HCT116 (cell line): ENCODE measurements around the gene STARD8.

Experiments
- CTCF ChIP-seq, 3 experiments: fragments of 200-600 bp in 1 of 3; sonication (generic) in 1 of 3; IDR thresholded peaks in 2 of 3; conservative IDR thresholded peaks in 1 of 3; 2 replicates each; pipeline ENCODE4 v1.5.1; 2012 to 2017; ENCODE audit warnings: low read depth in 2 of 3, low read length in 2 of 3, antibody characterized with exemption in 1 of 3, borderline replicate concordance in 1 of 3, control low read depth in 1 of 3, mild to moderate bottlenecking in 1 of 3, mixed read lengths in 1 of 3, mixed run types in 1 of 3, moderate library complexity in 1 of 3; ENCODE audit not compliant: insufficient read depth in 1 of 3
- POLR2A ChIP-seq: IDR thresholded peaks from 2 replicates; pipeline ENCODE4 v1.7.0; 2011; ENCODE audit warnings: borderline replicate concordance; ENCODE audit not compliant: insufficient read depth, insufficient read length; ENCODE audit errors: extremely low read depth
- REST ChIP-seq: IDR thresholded peaks from 2 replicates; pipeline ENCODE4 v1.6.1; 2012; ENCODE audit warnings: low read depth
- ZNF274 ChIP-seq: fragments of 200-500 bp; sonication (Bioruptor generic); IDR thresholded peaks from 2 replicates; pipeline ENCODE4 v1.6.1; 2014; ENCODE audit warnings: mild to moderate bottlenecking, low read depth, low read length, inconsistent platforms

GRCh38 chrX:68697036-68697435, 49.6 kb downstream of the STARD8 start:
- no peak for TF ChIP-seq POLR2A
- TF ChIP-seq ZNF274 = no peak
- TF ChIP-seq REST = no peak
- no peak for TF ChIP-seq CTCF (IDR thresholded peaks at IDR 0.05 in 2 of 3, conservative IDR thresholded peaks at IDR 0.05 in 1 of 3; ENCODE audit: borderline replicate concordance in 1 of 3, insufficient read depth in 1 of 3, low read depth in 2 of 3, low read length in 2 of 3)
